Hepatocyte (in vitro differentiated cells): ENCODE results near the gene SETD4.

Experiments
- CTCF ChIP-seq: fragments of 200-600 bp; sonication (generic); IDR thresholded peaks from 2 replicates; pipeline ENCODE4 v1.5.1; 2016; ENCODE audit warnings: antibody characterized with exemption, mild to moderate bottlenecking; ENCODE audit not compliant: poor library complexity
- EZH2 ChIP-seq: fragments of 200-600 bp; sonication (generic); IDR thresholded peaks from 2 replicates; pipeline ENCODE4 v1.6.1; 2016; ENCODE audit warnings: antibody characterized with exemption, mild to moderate bottlenecking, borderline replicate concordance
- EZH2phosphoT487 ChIP-seq: fragments of 200-600 bp; sonication (generic); IDR thresholded peaks from one replicate; pipeline ENCODE4 v1.6.1; 2018; ENCODE audit warnings: antibody characterized with exemption, mild to moderate bottlenecking, low read depth, moderate library complexity; ENCODE audit not compliant: unreplicated experiment, severe bottlenecking

- TF ChIP-seq CTCF (no peak), EZH2phosphoT487 (no peak), EZH2 (no peak)
Observed at GRCh38 chr21:36065497-36066036, 5.2 kb upstream of the SETD4 start.
